T-cell (primary cell): ENCODE measurements around the gene NUP133. TPM values are rescaled to one million over a fixed set of nuclear protein-coding genes. Genes with fewer than 3 reads are reported as not detected.
"Not testable (repeated sequence)": the region's sequence is repeated elsewhere in the genome, so short reads cannot be mapped to it uniquely, and the experiment has no call there.

ENCODE experiments used
- ATAC-seq, 4 experiments: fragments of 200-7000 bp in 3 of 4; fragments of 150-1000 bp in 1 of 4; cut with Tn5 transposase; replicated peaks in 1 of 4; 1 replicate in 3 of 4; 2 replicates in 1 of 4; pipeline ENCODE4 v1.10.0; 2021; ENCODE audit warnings: moderate library complexity in 3 of 4, mild to moderate bottlenecking in 2 of 4, moderate number of reproducible peaks in 1 of 4
- CTCF ChIA-PET, 2 donors: fragments of 300-600 bp; sonication (Branson Sonifier 250); formaldehyde crosslinking; loops; one replicate each; lab custom pipeline; 2022; ENCODE audit warnings: antibody characterized with exemption in 2 of 2; lab: Charles Lee
- POLR2A ChIA-PET, 2 donors: fragments of 300-600 bp; sonication (Branson Sonifier 250); formaldehyde crosslinking; loops; one replicate each; lab custom pipeline; 2022; ENCODE audit warnings: antibody characterized with exemption in 2 of 2; lab: Charles Lee
- DNase-seq, 35 experiments: peaks; one replicate each; pipeline versions ENCODE4 v3.0.0 to v3.0.0-alpha.2; 2013 to 2023
- H3K27ac ChIP-seq: one replicate; pipeline ENCODE4 v1.5.1; 2013; ENCODE audit warnings: low read length
- H3K27me3 ChIP-seq, 2 experiments: replicated peaks in 1 of 2; 1 replicate in 1 of 2; 2 replicates in 1 of 2; pipeline versions ENCODE4 v1.6.1 to v1.7.0; 2013; ENCODE audit warnings: low read length in 1 of 2, mixed read lengths in 1 of 2; ENCODE audit not compliant: control insufficient read depth in 2 of 2, insufficient read depth in 2 of 2; ENCODE audit errors: extremely low read depth in 1 of 2
- H3K36me3 ChIP-seq, 2 donors: 1 replicate in 1 of 2; 2 replicates in 1 of 2; pipeline versions ENCODE4 v1.6.1 to v1.7.0; 2013; ENCODE audit warnings: low read length in 1 of 2; ENCODE audit not compliant: control insufficient read depth in 2 of 2, insufficient read depth in 1 of 2; ENCODE audit errors: extremely low read depth in 1 of 2
- H3K4me1 ChIP-seq, 2 experiments: 1 replicate in 1 of 2; 2 replicates in 1 of 2; pipeline versions ENCODE4 v1.6.1 to v1.7.0; 2013; ENCODE audit warnings: low read length in 2 of 2, mixed read lengths in 1 of 2; ENCODE audit not compliant: insufficient read depth in 2 of 2, control insufficient read depth in 1 of 2; ENCODE audit errors: extremely low read depth in 1 of 2
- H3K4me3 ChIP-seq, 2 donors: 1 replicate in 1 of 2; 2 replicates in 1 of 2; pipeline versions ENCODE4 v1.5.1 to v1.7.0; 2013; ENCODE audit warnings: mild to moderate bottlenecking in 2 of 2, low read length in 1 of 2, moderate library complexity in 1 of 2; ENCODE audit not compliant: control insufficient read depth in 1 of 2; ENCODE audit errors: extremely low read depth in 1 of 2
- H3K9me3 ChIP-seq: 2 replicates; pipeline ENCODE4 v1.7.0; 2013
- H3K27ac Mint-ChIP-seq, 2 donors: one replicate each; pipeline ENCODE4 v1.8.0; 2020 to 2021; ENCODE audit warnings: mild to moderate bottlenecking in 2 of 2, mixed read lengths in 2 of 2
- H3K27me3 Mint-ChIP-seq, 2 donors: one replicate each; pipeline ENCODE4 v1.8.0; 2021 to 2022; ENCODE audit warnings: mixed read lengths in 2 of 2
- H3K36me3 Mint-ChIP-seq: one replicate; pipeline ENCODE4 v1.8.0; 2021; ENCODE audit warnings: mixed read lengths
- H3K4me1 Mint-ChIP-seq, 3 donors: one replicate each; pipeline ENCODE4 v1.8.0; 2020 to 2022; ENCODE audit warnings: mixed read lengths in 3 of 3, mild to moderate bottlenecking in 1 of 3
- H3K4me3 Mint-ChIP-seq, 3 donors: one replicate each; pipeline ENCODE4 v1.8.0; 2020 to 2022; ENCODE audit warnings: mild to moderate bottlenecking in 3 of 3, mixed read lengths in 3 of 3, moderate library complexity in 3 of 3
- H3K9me3 Mint-ChIP-seq, 3 donors: one replicate each; pipeline ENCODE4 v1.8.0; 2020 to 2022; ENCODE audit warnings: mixed read lengths in 3 of 3
- WGBS: methylation state at CpG from one replicate; pipeline ENCODE4 v1.1.5; 2013; ENCODE audit warnings: missing lambda C conversion rate; ENCODE audit not compliant: insufficient coverage; 5-methylcytosine and 5-hydroxymethylcytosine counted together
- total RNA-seq, 35 experiments: library from RNA in 6 of 35; stranded (reverse) in 6 of 35; fragments of 120-200 nt in 1 of 35; gene quantifications; one replicate each; pipeline versions ENCODE4 v1.2.1 to v1.2.4 and lab custom pipeline; 2013 to 2026

NUP133 gene
- total RNA-seq, 5 donors from 2014 or later (not counting 1 experiment from before 2014, with no cell fraction given), result 32.3 to 47.6 (median 45.3) TPM

GRCh38 chr1:229479660-229480399, 28.3 kb downstream of the NUP133 start:
- POLR2A ChIA-PET, result interaction anchor here (0.6 kb wide), 4 partner anchors 22 to 221 kb away, joined by 3 to 6 read pairs (median 4); no protein-coding TSS in a partner anchor
- Histone ChIP-seq H3K27me3 (no peaks in the 10 kb centered on the region), H3K36me3 (peaks cover 2 to 64% of the 10 kb centered on the region in 2 donors), H3K4me3 (no peak overlapping the region), H3K27ac (no peak overlapping the region), H3K4me1 (no peaks in the 10 kb centered on the region), H3K9me3 (no peaks in the 10 kb centered on the region)
- ATAC-seq, result no peak
- H3K27ac Mint-ChIP-seq, result no peak overlapping the region
- CTCF ChIA-PET, result interaction anchor here (0.6 to 3.0 kb wide), 9 partner anchors 217 to 811 kb away, joined by 3 to 22 read pairs (median 4); no protein-coding TSS in a partner anchor
- DNase-seq, result no peak
- peaks cover 5 to 17% (median 16%) of the 10 kb centered on the region in 3 donors for H3K4me1 Mint-ChIP-seq
- H3K9me3 Mint-ChIP-seq, result no peaks in the 10 kb centered on the region
- no peaks in the 10 kb centered on the region for H3K27me3 Mint-ChIP-seq
- peaks cover 50% of the 10 kb centered on the region for H3K36me3 Mint-ChIP-seq
- WGBS, result 78% methylated on average over 3 of the region's 10 CpGs
- H3K4me3 Mint-ChIP-seq, result no peak overlapping the region

- ChIA-PET CTCF (interaction anchor here in 1 of 2 donors (1.0 kb wide), 1 partner anchor 222 kb away, joined by 3 read pairs; no protein-coding TSS in a partner anchor), POLR2A (no interaction called here)
- Histone ChIP-seq H3K27ac (no peak overlapping the region), H3K9me3 (no peaks in the 10 kb centered on the region), H3K4me3 (no peak overlapping the region), H3K27me3 (no peaks in the 10 kb centered on the region), H3K36me3 (peaks cover 2 to 68% of the 10 kb centered on the region in 2 donors), H3K4me1 (no peaks in the 10 kb centered on the region)
- H3K4me1 Mint-ChIP-seq, result peaks cover 5 to 17% (median 16%) of the 10 kb centered on the region in 3 donors
- H3K9me3 Mint-ChIP-seq, result no peaks in the 10 kb centered on the region
- H3K27me3 Mint-ChIP-seq, result no peaks in the 10 kb centered on the region
- DNase-seq (no peak), ATAC-seq (no peak)
- WGBS, result 100% methylated on average over 1 of the region's 1 CpG
- no peak overlapping the region for H3K4me3 Mint-ChIP-seq
- H3K36me3 Mint-ChIP-seq, result peaks cover 56% of the 10 kb centered on the region
- H3K27ac Mint-ChIP-seq, result no peak overlapping the region
Observed at GRCh38 chr1:229478852-229479251, 29.3 kb downstream of the NUP133 start.

GRCh38 chr1:229475859-229476258, 32.3 kb downstream of the NUP133 start:
- peaks cover 0 to 13% (median 8%) of the 10 kb centered on the region in 3 donors for H3K4me1 Mint-ChIP-seq
- WGBS, result 100% methylated on average over 4 of the region's 13 CpGs
- H3K4me3 Mint-ChIP-seq, H3K9me3 Mint-ChIP-seq, H3K4me3 ChIP-seq, H3K27me3 Mint-ChIP-seq, H3K9me3 ChIP-seq, H3K27ac ChIP-seq, H3K27ac Mint-ChIP-seq, DNase-seq, H3K27me3 ChIP-seq, H3K4me1 ChIP-seq, CTCF ChIA-PET, ATAC-seq: not testable (repeated sequence)
- POLR2A ChIA-PET, result interaction anchor here (0.6 to 0.7 kb wide), 2 partner anchors 23 to 751 kb away, joined by 4 read pairs; no protein-coding TSS in a partner anchor
- peaks cover 55% of the 10 kb centered on the region for H3K36me3 Mint-ChIP-seq
- peaks cover 14 to 70% of the 10 kb centered on the region in 2 donors for H3K36me3 ChIP-seq

GRCh38 chr1:229474509-229474908, 33.6 kb downstream of the NUP133 start:
- ChIA-PET CTCF (no interaction called here), POLR2A (no interaction called here)
- ATAC-seq (no peak), DNase-seq (no peak)
- 100% methylated on average over 1 of the region's 2 CpGs for WGBS
- Mint-ChIP-seq H3K9me3 (no peaks in the 10 kb centered on the region), H3K27ac (no peak overlapping the region), H3K36me3 (peaks cover 59% of the 10 kb centered on the region), H3K27me3 (no peaks in the 10 kb centered on the region), H3K4me3 (no peak overlapping the region), H3K4me1 (peaks cover 0 to 7% (median 1%) of the 10 kb centered on the region in 3 donors)
- Histone ChIP-seq H3K9me3 (no peaks in the 10 kb centered on the region), H3K4me3 (no peak overlapping the region), H3K27ac (no peak overlapping the region), H3K36me3 (peaks cover 18 to 77% of the 10 kb centered on the region in 2 donors), H3K27me3 (no peaks in the 10 kb centered on the region), H3K4me1 (no peaks in the 10 kb centered on the region)

GRCh38 chr1:229471175-229471574, 37.0 kb downstream of the NUP133 start:
- Histone ChIP-seq H3K4me3 (no peak overlapping the region), H3K36me3 (peaks cover 19 to 77% of the 10 kb centered on the region in 2 donors), H3K4me1 (no peaks in the 10 kb centered on the region), H3K27ac (no peak overlapping the region), H3K9me3 (no peaks in the 10 kb centered on the region), H3K27me3 (no peaks in the 10 kb centered on the region)
- 100% methylated on average over 2 of the region's 3 CpGs for WGBS
- ChIA-PET CTCF (no interaction called here), POLR2A (no interaction called here)
- H3K9me3 Mint-ChIP-seq, result no peaks in the 10 kb centered on the region
- peaks cover 66% of the 10 kb centered on the region for H3K36me3 Mint-ChIP-seq
- H3K27me3 Mint-ChIP-seq, result no peaks in the 10 kb centered on the region
- H3K27ac Mint-ChIP-seq, result no peak overlapping the region
- ATAC-seq, result no peak
- no peak for DNase-seq
- H3K4me1 Mint-ChIP-seq, result peaks cover 0 to 6% (median 0%) of the 10 kb centered on the region in 3 donors
- H3K4me3 Mint-ChIP-seq, result no peak overlapping the region

DNA sequence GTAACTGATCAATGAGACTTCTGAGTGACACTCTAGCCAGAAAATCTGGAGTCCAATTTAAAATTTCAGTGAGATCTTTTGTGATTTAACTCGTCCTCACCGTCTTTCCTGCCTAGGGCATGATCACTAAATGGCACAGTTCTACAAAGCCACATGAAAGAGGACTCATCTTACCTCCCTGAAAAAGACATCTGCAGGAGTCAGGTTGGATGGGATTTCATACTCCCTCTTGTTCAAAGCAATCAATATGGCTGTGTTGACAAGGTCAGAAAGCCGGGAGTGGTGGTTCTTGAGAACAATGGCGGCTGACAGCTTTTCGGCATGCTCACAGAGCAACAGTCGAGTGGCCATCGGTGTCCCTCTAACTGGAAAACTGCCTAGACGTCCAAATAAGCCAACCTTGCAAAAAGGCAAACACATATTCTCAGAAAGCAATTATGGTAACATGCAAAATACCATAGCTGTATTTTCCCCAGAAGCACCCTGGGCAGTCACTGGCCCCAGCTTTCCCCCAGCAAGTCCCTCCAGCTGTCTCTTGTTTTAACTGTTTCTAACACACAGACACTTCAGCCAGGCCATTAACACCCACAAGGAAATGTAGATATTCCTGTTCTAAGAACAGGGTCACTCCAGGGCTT, 37.6 kb downstream of the NUP133 start:
- Mint-ChIP-seq H3K27ac (no peak overlapping the region), H3K36me3 (peaks cover 68% of the 10 kb centered on the region), H3K4me3 (no peak overlapping the region), H3K9me3 (no peaks in the 10 kb centered on the region), H3K4me1 (peaks cover 0 to 6% (median 0%) of the 10 kb centered on the region in 3 donors), H3K27me3 (no peaks in the 10 kb centered on the region)
- no peak for ATAC-seq
- Histone ChIP-seq H3K27ac (no peak overlapping the region), H3K9me3 (no peaks in the 10 kb centered on the region), H3K4me1 (no peaks in the 10 kb centered on the region), H3K4me3 (no peak overlapping the region), H3K27me3 (no peaks in the 10 kb centered on the region), H3K36me3 (peaks cover 19 to 81% of the 10 kb centered on the region in 2 donors)
- 93% methylated on average over 2 of the region's 8 CpGs for WGBS
- POLR2A ChIA-PET, result interaction anchor here in 1 of 2 donors (0.5 kb wide), 1 partner anchor 202 kb away, joined by 3 read pairs; no protein-coding TSS in a partner anchor
- no peak for DNase-seq
- CTCF ChIA-PET, result no interaction called here
